LNCAP (cell line): ENCODE results near the gene PSME2.

Experiments used
- CTCF ChIP-seq: fragments of 450-650 bp; IDR thresholded peaks from 2 replicates; pipeline ENCODE4 v1.5.1; 2017; ENCODE audit warnings: mild to moderate bottlenecking

PSME2 gene

DNA sequence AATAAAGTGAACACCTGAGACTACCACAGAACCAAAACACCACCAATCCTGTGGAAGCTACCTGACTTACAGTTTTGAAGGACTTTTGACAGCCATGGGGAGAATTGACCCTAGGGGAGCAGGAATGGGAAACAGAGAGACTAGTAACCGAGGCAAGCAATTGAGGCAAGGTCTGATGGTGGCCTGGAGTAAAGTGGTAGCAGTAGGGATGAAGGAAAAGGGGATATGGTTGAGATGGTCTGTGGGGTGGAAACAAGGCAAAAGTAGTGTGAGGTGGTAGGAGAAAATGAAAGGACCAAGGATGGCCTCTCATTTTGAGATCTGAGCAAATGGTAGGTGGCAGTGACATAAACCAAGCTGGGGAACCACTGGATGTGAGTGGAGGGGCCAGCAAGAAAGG is 10.4 kb upstream of the PSME2 start:
- no peak for TF ChIP-seq CTCF

GRCh38 chr14:24155100-24155499 is 8.7 kb upstream of the PSME2 start:
- no peak for TF ChIP-seq CTCF

- no peak for TF ChIP-seq CTCF
Observed at GRCh38 chr14:24151404-24152080, 5.1 kb upstream of the PSME2 start.

GRCh38 chr14:24150993-24151392 is 4.6 kb upstream of the PSME2 start:
- no peak for TF ChIP-seq CTCF

- no peak for TF ChIP-seq CTCF
Observed at GRCh38 chr14:24150567-24150966, 4.2 kb upstream of the PSME2 start.

DNA sequence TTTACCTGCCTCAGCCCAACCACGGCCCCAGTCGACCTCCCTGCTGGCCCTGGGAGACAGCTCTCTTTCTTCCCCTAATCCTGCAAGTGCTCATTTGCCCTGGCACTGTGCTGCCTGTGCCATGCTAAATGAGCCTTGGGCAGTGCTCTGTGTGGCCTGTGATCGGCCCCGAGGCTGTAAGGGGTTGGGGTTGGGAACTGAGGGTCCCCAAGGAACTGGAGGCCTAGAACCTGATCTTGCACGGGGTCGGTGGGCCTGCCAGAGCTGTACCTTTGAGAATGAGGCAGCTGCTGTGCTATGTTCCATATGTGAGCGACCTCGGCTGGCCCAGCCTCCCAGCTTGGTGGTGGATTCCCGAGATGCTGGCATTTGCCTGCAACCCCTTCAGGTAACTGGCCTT is 3.7 kb upstream of the PSME2 start:
- no peak for TF ChIP-seq CTCF

DNA sequence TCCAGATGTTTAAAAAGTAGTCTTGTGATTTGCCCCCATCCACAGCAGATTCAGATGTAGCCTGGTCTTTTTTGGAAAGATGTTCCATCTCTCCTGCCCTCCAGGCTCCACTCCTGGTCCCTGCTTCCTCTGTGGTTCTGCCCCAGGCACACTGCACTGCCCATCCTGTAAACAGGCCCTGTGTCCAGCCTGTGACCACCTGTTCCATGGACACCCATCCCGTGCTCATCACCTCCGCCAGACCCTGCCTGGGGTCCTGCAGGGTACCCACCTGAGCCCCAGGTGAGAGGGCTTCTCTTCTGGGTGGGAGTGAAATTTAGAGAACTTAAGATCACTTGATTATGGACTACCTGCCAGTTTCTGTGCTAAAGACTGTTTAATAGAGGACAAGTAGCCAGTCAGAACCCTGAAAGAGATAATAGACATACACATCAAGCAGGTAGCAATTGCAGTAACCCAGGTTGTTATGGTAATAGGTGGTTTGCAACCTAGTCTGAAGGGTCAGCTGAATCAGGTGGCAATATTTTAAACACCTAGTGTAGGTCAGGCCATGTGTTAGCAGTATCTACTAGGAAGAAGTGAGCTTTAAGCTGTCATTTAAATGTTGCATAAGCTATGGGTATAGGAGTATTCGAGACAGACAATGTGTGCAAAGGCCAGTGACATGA is 3.0 kb upstream of the PSME2 start:
- TF ChIP-seq CTCF, result no peak
